Nephron progenitor cell (in vitro differentiated cells): ENCODE measurements around the gene NXN.
A peak's percentile ranks its signal among the peaks of the same experiment; 100 is the strongest.

Experiments used
- DNase-seq: peaks from one replicate; pipeline ENCODE4 v3.0.0; 2021
- H3K27ac Mint-ChIP-seq: 2 replicates; pipeline ENCODE4 v1.8.0; 2021; ENCODE audit warnings: mild to moderate bottlenecking, moderate library complexity, mixed read lengths
- H3K27me3 Mint-ChIP-seq: 2 replicates; pipeline ENCODE4 v1.8.0; 2021; ENCODE audit warnings: mild to moderate bottlenecking, low read depth, mixed read lengths; ENCODE audit not compliant: poor library complexity
- H3K36me3 Mint-ChIP-seq: 2 replicates; pipeline ENCODE4 v1.8.0; 2021; ENCODE audit warnings: low read depth, mixed read lengths
- H3K4me1 Mint-ChIP-seq: 2 replicates; pipeline ENCODE4 v1.8.0; 2021; ENCODE audit warnings: mixed read lengths
- H3K4me3 Mint-ChIP-seq: 2 replicates; pipeline ENCODE4 v1.8.0; 2021; ENCODE audit warnings: mild to moderate bottlenecking, moderate library complexity, mixed read lengths
- H3K9me3 Mint-ChIP-seq: 2 replicates; pipeline ENCODE4 v1.8.0; 2021; ENCODE audit warnings: mild to moderate bottlenecking, moderate library complexity, mixed read lengths
- TF ChIP-seq, protein P1 (sequence below): fragments of 200-600 bp; sonication (generic); IDR thresholded peaks from 2 replicates; pipeline ENCODE4 v1.5.0; 2021; ENCODE audit warnings: antibody characterized with exemption

NXN gene

DNA sequence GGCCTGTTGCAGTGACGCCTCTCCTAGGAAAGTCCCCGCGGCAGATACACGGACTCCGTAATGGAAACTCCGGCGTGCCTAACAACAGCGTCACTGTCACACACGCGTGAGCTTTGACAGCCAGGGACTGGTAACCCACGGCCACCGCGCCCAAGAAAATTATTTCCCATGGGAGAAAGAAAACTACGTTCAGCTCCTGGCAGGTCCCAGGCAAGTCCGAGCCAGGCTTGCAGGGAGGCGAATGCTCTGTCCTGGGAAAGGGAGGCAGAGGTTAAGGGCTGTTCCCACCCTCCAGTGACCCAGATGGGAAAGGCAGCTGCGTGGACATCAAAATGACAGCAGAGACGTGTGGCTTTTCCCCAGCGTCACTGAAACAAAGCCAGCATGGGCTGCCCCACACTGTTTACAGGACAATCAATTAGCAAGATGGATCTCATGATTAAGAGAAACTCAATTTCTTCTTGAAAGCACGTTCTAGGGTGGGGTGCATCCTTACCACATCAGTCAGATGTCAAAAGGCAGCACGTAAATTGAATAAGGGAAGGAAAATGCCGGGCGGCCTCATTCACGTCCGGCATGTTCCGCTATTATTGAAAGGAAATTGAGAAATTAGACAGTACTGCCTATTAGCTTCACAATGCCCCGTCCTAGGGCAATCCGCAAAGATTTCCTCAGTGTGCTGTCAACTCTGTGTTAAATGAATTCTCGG lies 82.5 kb downstream of the NXN start:
- DNase-seq = peak; percentile 23
- no peaks in the 10 kb centered on the region for H3K27me3 Mint-ChIP-seq
- TF ChIP-seq, protein P1, sequence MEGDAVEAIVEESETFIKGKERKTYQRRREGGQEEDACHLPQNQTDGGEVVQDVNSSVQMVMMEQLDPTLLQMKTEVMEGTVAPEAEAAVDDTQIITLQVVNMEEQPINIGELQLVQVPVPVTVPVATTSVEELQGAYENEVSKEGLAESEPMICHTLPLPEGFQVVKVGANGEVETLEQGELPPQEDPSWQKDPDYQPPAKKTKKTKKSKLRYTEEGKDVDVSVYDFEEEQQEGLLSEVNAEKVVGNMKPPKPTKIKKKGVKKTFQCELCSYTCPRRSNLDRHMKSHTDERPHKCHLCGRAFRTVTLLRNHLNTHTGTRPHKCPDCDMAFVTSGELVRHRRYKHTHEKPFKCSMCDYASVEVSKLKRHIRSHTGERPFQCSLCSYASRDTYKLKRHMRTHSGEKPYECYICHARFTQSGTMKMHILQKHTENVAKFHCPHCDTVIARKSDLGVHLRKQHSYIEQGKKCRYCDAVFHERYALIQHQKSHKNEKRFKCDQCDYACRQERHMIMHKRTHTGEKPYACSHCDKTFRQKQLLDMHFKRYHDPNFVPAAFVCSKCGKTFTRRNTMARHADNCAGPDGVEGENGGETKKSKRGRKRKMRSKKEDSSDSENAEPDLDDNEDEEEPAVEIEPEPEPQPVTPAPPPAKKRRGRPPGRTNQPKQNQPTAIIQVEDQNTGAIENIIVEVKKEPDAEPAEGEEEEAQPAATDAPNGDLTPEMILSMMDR = no peak
- H3K27ac Mint-ChIP-seq = peak overlapping the region; percentile 86
- H3K4me3 Mint-ChIP-seq = no peak overlapping the region
- H3K4me1 Mint-ChIP-seq = peaks cover 45% of the 10 kb centered on the region
- peaks cover 29% of the 10 kb centered on the region for H3K36me3 Mint-ChIP-seq
- H3K9me3 Mint-ChIP-seq = no peaks in the 10 kb centered on the region

DNA sequence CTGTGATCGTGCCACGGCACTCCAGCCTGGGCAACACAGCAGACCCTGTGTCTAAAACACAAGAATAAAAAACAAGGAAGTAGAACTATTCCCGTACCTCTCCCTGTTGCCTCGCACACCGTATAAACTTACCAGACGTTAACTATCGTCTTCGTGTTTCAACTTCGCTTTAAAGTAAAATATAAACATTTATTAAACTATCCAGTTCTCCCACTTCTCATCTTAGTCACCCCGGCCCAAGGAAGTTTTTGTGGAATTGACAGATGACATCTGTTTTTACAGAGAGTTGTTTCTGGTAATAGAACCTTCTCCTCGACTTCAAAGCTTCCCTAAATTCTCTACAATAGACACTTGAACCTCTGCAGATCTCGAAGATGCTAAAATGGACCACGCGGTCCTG lies 83.1 kb downstream of the NXN start:
- peak overlapping the region; percentile 86 for H3K27ac Mint-ChIP-seq
- peaks cover 28% of the 10 kb centered on the region for H3K36me3 Mint-ChIP-seq
- no peak for DNase-seq
- H3K27me3 Mint-ChIP-seq = no peaks in the 10 kb centered on the region
- H3K4me1 Mint-ChIP-seq = peaks cover 41% of the 10 kb centered on the region
- H3K4me3 Mint-ChIP-seq = no peak overlapping the region
- no peaks in the 10 kb centered on the region for H3K9me3 Mint-ChIP-seq
- TF ChIP-seq, protein P1 = no peak

DNA sequence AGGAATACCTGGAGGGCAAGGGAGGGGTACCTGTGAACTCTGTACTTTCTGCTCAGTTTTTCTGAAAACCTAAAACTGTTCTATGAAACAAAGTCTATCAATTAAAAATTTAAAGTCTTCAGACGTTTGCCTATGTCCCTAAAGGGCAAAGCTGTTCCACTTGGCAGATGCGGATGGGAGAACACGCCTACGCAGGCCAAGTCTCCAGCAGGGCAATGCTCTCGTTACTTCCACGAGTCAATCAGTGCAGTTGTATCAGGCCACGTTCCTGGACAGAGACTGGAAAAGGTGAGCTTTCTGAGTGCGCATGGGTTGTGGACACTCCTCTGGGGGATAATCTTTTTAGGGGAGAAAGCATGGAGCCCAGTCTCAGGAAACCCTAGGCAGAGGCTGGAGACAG lies 86.6 kb downstream of the NXN start:
- no peak overlapping the region for H3K27ac Mint-ChIP-seq
- no peaks in the 10 kb centered on the region for H3K9me3 Mint-ChIP-seq
- no peaks in the 10 kb centered on the region for H3K27me3 Mint-ChIP-seq
- no peak overlapping the region for H3K4me3 Mint-ChIP-seq
- peaks cover 42% of the 10 kb centered on the region for H3K4me1 Mint-ChIP-seq
- no peak for DNase-seq
- TF ChIP-seq, protein P1 = no peak
- H3K36me3 Mint-ChIP-seq = peaks cover 14% of the 10 kb centered on the region

DNA sequence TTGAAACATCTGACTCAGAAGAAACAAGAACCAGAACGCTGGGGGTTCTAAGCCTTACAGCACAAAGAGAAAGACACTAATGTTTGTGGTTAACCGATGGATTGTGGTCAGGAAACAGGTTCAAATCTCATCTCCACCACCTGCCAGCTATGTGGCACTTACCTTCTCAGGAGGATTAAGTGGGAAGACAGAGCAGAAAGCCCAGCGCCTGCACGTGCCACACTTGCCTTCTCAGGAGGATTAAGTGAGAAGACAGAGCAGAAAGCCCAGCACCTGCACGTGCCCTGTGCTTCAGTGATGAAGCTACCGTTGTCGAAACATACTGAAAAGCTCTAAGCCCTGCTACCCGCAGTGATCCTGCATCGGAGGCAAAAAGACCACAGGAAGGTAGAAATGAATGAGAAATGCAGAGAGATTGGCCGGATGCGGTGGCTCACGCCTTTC lies 90.6 kb downstream of the NXN start:
- H3K9me3 Mint-ChIP-seq = peaks cover 5% of the 10 kb centered on the region
- no peak for DNase-seq
- H3K27ac Mint-ChIP-seq = peak overlapping the region; percentile 88
- peaks cover 46% of the 10 kb centered on the region for H3K4me1 Mint-ChIP-seq
- peaks cover 22% of the 10 kb centered on the region for H3K36me3 Mint-ChIP-seq
- TF ChIP-seq, protein P1 = no peak
- H3K4me3 Mint-ChIP-seq = no peak overlapping the region
- no peaks in the 10 kb centered on the region for H3K27me3 Mint-ChIP-seq

DNA sequence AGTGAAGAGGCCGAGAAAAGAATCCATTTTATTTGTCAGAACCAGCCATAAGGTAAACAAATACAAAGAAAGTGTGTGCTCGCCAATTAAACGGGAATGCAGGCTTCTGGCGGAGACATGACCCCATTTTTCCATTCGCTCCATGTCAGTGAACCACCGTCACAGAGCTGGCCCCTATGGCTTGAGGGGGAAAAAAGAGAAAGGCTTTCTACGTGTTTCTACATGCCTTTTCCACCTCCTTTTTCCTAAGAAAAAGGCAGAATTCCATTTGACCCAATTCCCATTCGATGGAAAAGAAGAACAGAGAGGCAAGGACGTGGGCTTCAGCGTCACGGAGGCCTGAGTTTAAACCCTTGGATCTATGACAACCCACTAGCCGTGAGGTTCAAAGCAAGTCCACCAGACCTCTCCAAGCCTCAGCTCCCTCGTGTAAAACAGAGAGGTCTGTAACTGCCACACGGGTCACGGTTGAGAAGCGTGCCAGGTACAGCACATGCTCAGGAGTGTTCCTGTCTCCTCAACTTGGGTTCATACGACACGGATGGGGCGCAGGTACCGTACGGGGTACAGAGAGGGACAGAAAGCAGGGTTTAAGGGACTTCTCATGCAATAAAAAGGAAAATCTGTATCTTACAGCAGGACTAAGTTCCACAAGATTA lies 91.9 kb downstream of the NXN start:
- no peaks in the 10 kb centered on the region for H3K27me3 Mint-ChIP-seq
- H3K4me3 Mint-ChIP-seq = no peak overlapping the region
- peak overlapping the region; percentile 97 for H3K27ac Mint-ChIP-seq
- H3K4me1 Mint-ChIP-seq = peaks cover 59% of the 10 kb centered on the region
- no peak for DNase-seq
- H3K36me3 Mint-ChIP-seq = peaks cover 33% of the 10 kb centered on the region
- TF ChIP-seq, protein P1 = no peak
- H3K9me3 Mint-ChIP-seq = peaks cover 11% of the 10 kb centered on the region
